Activated T-cell treated with anti-CD3 and anti-CD28 coated beads, Interleukin-2, amount 50 U/mL, for 72 hours (primary cell): ENCODE measurements around the gene LTBP3. TPM values are rescaled to one million over a fixed set of nuclear protein-coding genes. Genes with fewer than 3 reads are reported as not detected.

Experiments used
- ATAC-seq, 2 donors: fragments of 150-1000 bp; cut with Tn5 transposase; replicated peaks in 1 of 2; 2 replicates each; pipeline ENCODE4 v1.10.0; 2021; ENCODE audit warnings: moderate library complexity in 2 of 2, mild to moderate bottlenecking in 1 of 2
- DNase-seq, 2 donors: peaks; one replicate each; pipeline ENCODE4 v3.0.0; 2021 to 2022; ENCODE audit warnings: mixed read lengths in 1 of 2
- H3K27ac Mint-ChIP-seq: one replicate; pipeline ENCODE4 v1.8.0; 2022; ENCODE audit warnings: mild to moderate bottlenecking, moderate library complexity, mixed read lengths
- H3K27me3 Mint-ChIP-seq: one replicate; pipeline ENCODE4 v1.8.0; 2022; ENCODE audit warnings: low read depth, mixed read lengths
- H3K36me3 Mint-ChIP-seq, 2 donors: one replicate each; pipeline ENCODE4 v1.8.0; 2022; ENCODE audit warnings: mixed read lengths in 2 of 2, mild to moderate bottlenecking in 1 of 2; ENCODE audit not compliant: insufficient read depth in 2 of 2
- H3K4me1 Mint-ChIP-seq: one replicate; pipeline ENCODE4 v1.8.0; 2022; ENCODE audit warnings: low read depth, mixed read lengths
- H3K4me3 Mint-ChIP-seq, 2 donors: one replicate each; pipeline ENCODE4 v1.8.0; 2022; ENCODE audit warnings: mild to moderate bottlenecking in 2 of 2, mixed read lengths in 2 of 2, moderate library complexity in 2 of 2
- H3K9me3 Mint-ChIP-seq, 2 donors: one replicate each; pipeline ENCODE4 v1.8.0; 2022; ENCODE audit warnings: mixed read lengths in 2 of 2
- total RNA-seq, 2 donors: library from RNA; stranded (reverse); gene quantifications; one replicate each; pipeline ENCODE4 v1.2.3, GENCODE V29; 2022

LTBP3 gene
- total RNA-seq, 2 donors from 2014 or later, result 106 TPM

DNA sequence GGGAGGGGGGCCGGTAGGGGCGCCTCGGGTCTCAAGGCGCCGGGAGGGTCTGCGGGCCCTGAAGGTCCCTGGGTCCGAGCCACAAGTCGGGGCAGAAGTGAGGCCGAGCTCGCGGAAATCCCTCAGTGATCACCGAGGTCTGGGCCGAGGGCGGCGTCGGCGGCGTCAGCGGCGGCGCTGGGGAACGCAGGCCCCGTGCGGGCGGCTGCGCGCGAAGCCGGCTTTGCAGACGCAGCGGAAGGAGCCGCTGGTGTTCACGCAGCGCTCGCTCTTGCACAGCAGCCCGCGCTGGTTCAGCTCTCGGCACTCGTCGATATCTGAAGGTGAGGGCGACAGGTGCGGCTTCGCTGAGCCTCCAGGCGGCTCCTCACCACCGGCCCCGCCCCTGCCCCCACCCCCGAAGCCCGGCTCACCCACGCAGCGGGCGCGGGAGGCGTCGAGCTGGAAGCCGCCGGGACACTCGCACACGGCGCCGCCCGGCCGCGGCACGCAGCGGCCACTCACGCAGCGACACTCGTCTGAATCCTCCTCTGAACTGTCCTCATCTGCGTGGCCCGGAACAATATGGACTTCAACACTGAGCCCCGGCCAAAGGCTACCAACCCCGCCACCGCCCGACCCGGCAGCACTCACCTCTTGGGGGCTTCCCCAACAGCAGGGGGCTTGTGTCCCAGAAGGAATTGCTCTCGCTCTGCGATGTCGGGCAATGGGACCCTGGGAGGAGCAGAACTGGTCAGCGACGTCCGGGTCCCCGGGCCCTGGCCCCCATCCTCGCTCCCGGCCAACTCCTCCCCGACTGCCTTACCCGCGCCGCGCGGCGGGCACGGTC lies 19.0 kb downstream of the LTBP3 start:
- peaks cover 2 to 11% of the 10 kb centered on the region in 2 donors for H3K36me3 Mint-ChIP-seq
- no peak overlapping the region for H3K27ac Mint-ChIP-seq
- no peaks in the 10 kb centered on the region for H3K9me3 Mint-ChIP-seq
- H3K4me1 Mint-ChIP-seq, result peaks cover 25% of the 10 kb centered on the region
- DNase-seq (no peak), ATAC-seq (no peak)
- no peaks in the 10 kb centered on the region for H3K27me3 Mint-ChIP-seq
- peak overlapping the region in 1 of 2 donors; percentile 29 for H3K4me3 Mint-ChIP-seq

DNA sequence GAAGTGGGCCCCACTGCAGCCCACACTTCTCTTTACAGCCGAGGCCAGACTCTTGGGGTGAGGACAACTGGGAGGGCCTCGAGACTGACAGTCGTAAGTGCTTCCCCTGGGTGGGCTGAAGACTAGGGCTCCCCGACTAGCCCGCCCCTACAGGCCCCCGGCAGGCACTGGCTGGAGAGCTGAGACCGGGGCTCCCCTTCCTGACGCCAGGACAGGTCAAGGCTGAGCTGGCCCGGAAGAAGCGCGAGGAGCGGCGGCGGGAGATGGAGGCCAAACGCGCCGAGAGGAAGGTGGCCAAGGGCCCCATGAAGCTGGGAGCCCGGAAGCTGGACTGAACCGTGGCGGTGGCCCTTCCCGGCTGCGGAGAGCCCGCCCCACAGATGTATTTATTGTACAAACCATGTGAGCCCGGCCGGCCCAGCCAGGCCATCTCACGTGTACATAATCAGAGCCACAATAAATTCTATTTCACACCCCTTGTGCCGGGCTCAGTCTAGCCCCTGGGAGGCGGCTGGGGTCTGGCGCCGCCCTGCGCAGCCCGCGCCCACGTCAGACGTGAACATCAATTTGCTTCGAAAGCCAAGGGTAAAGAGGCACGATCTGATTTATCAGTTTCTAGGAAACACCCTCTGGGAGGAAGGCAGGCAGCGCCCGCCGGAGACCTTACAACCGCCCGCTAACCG lies 19.8 kb downstream of the LTBP3 start:
- DNase-seq (no peak), ATAC-seq (no peak)
- Mint-ChIP-seq H3K4me1 (peaks cover 25% of the 10 kb centered on the region), H3K27ac (no peak overlapping the region), H3K27me3 (no peaks in the 10 kb centered on the region), H3K36me3 (peaks cover 2 to 9% of the 10 kb centered on the region in 2 donors), H3K4me3 (peak overlapping the region; percentile 21 to 40), H3K9me3 (no peaks in the 10 kb centered on the region)

DNA sequence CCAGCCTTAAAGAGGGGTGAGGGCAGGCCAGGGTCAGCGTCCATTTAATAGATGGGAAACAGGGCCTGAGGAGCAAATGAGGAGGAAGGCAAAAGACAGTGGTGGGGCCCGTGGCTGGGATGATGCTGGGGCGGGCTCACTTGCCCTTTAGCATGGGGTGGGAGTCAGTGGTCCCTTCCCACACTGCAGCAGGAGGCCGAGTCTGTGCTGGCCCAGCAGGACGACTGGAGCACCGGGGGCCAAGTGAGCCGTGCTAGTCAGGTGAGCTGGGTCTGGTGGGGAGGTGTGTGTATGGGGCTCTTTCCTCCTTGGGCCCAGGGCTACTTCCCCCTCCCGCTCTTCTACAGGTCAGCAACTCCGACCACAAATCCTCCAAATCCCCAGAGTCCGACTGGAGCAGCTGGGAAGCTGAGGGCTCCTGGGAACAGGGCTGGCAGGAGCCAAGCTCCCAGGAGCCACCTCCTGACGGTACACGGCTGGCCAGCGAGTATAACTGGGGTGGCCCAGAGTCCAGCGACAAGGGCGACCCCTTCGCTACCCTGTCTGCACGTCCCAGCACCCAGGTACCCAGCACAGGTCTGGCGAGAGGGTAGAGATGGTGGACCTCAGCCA lies 20.4 kb downstream of the LTBP3 start:
- peak overlapping the region in 1 of 2 donors; percentile 22 for H3K4me3 Mint-ChIP-seq
- no peak for DNase-seq
- no peak overlapping the region for H3K27ac Mint-ChIP-seq
- H3K27me3 Mint-ChIP-seq, result no peaks in the 10 kb centered on the region
- ATAC-seq, result no peak
- H3K9me3 Mint-ChIP-seq, result no peaks in the 10 kb centered on the region
- peaks cover 1 to 8% of the 10 kb centered on the region in 2 donors for H3K36me3 Mint-ChIP-seq
- H3K4me1 Mint-ChIP-seq, result peaks cover 22% of the 10 kb centered on the region

DNA sequence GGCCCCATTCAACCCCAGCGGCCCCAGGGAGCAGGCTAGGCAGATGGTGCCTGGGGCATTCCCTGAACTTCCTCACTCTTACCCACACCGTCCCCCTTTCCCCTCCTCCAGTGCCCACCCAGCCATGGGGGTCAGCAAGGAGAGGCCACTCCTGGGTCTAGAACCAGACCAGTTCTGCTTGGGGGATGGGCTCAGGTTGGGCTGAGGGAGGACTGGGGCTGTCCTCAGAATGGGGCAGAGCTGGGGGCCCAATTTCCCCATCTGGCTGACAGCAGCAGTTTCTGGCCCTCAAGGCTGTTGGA lies 20.9 kb downstream of the LTBP3 start:
- DNase-seq, result no peak
- Mint-ChIP-seq H3K4me1 (peaks cover 17% of the 10 kb centered on the region), H3K27me3 (no peaks in the 10 kb centered on the region), H3K9me3 (no peaks in the 10 kb centered on the region), H3K27ac (no peak overlapping the region), H3K4me3 (no peak overlapping the region), H3K36me3 (peaks cover 0 to 5% of the 10 kb centered on the region in 2 donors)
- ATAC-seq, result no peak

DNA sequence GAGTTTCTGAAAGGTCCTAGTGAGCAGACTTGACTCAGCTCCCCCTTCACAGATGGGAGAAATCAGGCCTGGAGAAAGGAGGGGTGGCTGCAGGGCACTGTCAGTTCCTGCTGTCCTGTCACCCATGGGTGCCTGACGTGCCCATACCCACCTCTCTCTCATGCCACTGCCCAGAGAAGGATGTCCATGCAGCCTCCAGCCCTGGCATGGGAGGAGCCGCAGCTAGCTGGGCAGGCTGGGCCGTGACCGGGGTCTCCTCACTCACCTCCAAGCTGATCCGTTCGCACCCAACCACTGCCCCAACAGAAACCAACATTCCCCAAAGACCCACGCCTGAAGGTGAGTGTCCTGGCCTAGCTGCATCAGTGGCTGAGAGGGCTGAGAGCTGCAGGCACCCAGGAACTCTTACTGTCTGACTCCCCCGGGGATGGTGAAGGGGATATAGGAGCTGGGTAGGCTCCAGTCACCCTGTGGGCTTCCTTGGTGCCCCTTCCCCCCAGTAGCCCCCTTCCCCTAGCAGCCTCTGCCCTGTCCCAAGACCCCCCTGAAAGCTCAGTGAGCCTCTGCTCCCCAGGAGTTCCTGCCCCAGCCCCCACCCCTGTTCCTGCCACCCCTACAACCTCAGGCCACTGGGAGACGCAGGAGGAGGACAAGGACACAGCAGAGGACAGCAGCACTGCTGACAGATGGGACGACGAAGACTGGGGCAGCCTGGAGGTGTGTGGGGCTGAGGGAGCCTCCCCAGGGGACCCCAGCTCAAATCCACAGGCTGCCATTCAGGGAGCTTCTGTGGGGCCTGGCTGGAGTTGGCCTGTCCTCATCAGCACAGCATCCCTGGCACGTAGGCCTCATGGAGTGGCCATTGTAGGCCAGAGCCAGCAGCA lies 21.5 kb downstream of the LTBP3 start:
- Mint-ChIP-seq H3K27me3 (no peaks in the 10 kb centered on the region), H3K9me3 (no peaks in the 10 kb centered on the region), H3K27ac (no peak overlapping the region), H3K4me3 (no peak overlapping the region), H3K36me3 (peaks cover 0 to 4% of the 10 kb centered on the region in 2 donors), H3K4me1 (peaks cover 11% of the 10 kb centered on the region)
- DNase-seq (no peak), ATAC-seq (no peak)

DNA sequence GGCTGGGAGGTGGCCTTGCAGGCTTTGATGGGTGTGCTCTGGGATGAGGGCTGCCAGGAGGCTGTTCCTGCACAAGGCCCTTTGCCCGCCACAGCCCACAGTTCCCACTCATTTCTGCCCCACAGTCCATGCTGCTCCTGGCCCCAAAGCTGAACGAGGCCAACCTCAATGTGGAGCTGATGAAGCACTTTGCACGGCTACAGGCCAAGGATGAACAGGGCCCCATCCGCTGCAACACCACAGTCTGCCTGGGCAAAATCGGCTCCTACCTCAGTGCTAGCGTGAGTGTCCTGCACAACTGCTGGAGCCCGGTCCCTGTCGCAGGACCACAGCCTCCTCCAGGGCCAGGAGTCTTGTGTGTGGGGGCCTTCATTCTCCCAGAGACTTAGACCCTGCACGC lies 23.1 kb downstream of the LTBP3 start:
- no peak for DNase-seq
- peaks cover 0 to 6% of the 10 kb centered on the region in 2 donors for H3K36me3 Mint-ChIP-seq
- H3K27ac Mint-ChIP-seq, result no peak overlapping the region
- peaks cover 6% of the 10 kb centered on the region for H3K4me1 Mint-ChIP-seq
- no peak for ATAC-seq
- H3K4me3 Mint-ChIP-seq, result no peak overlapping the region
- no peaks in the 10 kb centered on the region for H3K9me3 Mint-ChIP-seq
- no peaks in the 10 kb centered on the region for H3K27me3 Mint-ChIP-seq

DNA sequence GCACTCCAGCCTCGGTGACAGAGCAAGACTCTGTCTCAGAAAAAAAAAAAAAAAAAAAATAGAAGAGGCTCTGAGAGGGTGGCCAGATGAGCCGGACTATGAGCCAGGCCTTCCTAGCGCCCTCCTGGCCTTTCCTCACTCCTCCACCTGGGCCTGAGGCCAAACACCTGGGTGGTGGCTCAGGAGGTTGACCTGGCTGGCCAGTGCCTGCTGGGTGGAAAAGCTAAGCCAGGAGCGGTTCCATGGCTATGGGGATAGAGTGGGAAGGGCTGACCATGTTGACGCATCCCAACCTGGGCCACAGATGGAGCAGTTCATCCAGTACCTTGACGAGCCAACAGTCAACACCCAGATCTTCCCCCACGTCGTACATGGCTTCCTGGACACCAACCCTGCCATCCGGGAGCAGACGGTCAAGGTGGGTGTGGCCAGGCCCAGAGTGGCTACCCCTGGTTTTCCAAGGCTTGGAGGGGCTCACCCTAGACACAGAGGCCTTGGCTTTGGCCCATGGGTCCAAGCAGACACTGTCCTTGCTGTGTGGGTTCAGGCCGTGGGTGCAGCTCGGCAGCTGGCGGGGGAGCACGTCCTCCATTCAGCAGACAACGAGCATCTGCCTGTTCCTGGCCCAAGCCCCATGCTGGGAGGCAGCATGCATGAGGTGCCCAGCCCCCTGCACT lies 25.6 kb downstream of the LTBP3 start:
- no peak for ATAC-seq
- DNase-seq, result no peak
- Mint-ChIP-seq H3K27me3 (no peaks in the 10 kb centered on the region), H3K9me3 (no peaks in the 10 kb centered on the region), H3K36me3 (peaks cover 0 to 13% of the 10 kb centered on the region in 2 donors), H3K27ac (no peak overlapping the region), H3K4me1 (peaks cover 21% of the 10 kb centered on the region), H3K4me3 (no peak overlapping the region)

DNA sequence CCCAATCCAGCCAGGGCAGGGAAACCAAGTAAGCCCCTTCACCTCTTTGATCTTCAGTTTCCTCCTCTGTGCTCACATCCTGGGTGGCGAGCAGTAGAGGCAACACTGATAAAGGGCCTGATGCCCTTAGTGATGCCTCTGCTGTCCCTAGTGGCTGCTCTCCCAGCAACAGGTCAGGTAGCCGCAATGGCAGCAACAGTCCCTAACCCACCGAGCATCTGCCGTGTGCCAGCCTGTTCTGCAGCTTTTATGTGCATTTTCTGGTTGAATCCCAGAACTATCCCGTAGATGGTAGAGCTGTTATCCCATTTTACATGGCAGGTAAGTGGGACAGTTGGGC lies 28.0 kb downstream of the LTBP3 start:
- no peaks in the 10 kb centered on the region for H3K27me3 Mint-ChIP-seq
- H3K9me3 Mint-ChIP-seq, result no peaks in the 10 kb centered on the region
- peak; percentile 45 to 49 for ATAC-seq
- no peak overlapping the region for H3K4me3 Mint-ChIP-seq
- peaks cover 2 to 14% of the 10 kb centered on the region in 2 donors for H3K36me3 Mint-ChIP-seq
- H3K4me1 Mint-ChIP-seq, result peaks cover 32% of the 10 kb centered on the region
- DNase-seq, result no peak
- H3K27ac Mint-ChIP-seq, result peak overlapping the region; percentile 65

DNA sequence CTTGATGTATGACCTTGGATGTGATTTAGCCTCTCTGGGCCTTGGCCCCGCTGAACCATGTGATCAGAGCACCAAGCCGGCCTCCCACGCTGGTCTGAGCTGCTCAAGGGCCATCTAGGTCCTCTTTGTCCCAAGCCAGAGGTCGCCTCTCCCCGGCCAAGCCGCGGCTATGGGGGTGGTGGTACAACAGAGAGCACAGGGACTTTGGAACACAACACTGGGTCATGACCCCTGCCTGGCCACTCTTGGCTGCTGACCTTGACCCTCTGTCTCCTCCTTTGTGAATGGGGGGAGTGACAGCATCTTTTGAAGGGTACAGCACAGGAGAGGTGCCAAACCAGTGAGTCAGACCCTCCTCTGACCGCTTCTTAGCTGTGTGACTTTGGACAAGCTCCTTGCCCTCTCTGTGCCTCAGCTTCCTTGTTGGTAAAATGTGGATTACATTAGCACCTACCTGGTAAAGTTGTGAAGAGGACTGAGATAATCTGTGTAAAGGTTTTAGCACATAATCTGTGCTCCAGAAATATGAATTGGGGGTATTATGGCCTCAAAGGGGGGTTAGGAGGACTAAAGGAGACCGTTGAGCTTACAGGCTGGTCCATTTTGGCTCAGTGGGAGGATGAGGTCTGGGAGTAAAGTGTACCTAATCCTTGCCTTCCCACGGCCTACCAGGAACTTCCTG lies 28.5 kb downstream of the LTBP3 start:
- peak overlapping the region; percentile 65 for H3K27ac Mint-ChIP-seq
- H3K27me3 Mint-ChIP-seq, result no peaks in the 10 kb centered on the region
- H3K36me3 Mint-ChIP-seq, result peaks cover 2 to 14% of the 10 kb centered on the region in 2 donors
- H3K4me3 Mint-ChIP-seq, result no peak overlapping the region
- ATAC-seq (no peak), DNase-seq (no peak)
- H3K4me1 Mint-ChIP-seq, result peaks cover 34% of the 10 kb centered on the region
- no peaks in the 10 kb centered on the region for H3K9me3 Mint-ChIP-seq

DNA sequence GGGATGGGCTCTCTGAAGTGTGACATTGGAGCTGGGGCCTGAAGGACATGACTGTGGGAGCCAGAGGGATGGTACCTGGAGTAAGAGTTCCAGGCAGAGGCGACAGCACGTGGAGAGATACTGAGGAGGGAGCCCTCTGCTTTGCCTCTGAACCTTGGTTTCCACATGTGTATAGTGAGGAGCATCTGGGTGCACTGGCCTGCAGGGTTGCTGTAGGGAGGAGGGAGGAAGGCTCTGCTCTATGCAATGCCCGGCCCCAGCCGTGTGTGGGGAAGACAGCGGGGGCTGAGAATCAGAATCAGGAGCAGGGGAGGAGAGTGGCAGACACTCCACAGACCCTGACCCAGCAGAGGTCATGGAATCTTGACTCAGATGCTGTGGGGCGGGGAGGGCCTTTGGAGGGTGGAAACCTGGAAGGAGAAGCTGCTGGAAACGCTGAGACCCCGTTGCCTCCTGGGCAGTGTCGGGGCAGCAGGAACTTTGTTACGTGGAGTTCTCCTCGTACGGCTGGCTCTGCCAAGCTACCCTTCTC lies 29.3 kb downstream of the LTBP3 start:
- Mint-ChIP-seq H3K4me1 (peaks cover 41% of the 10 kb centered on the region), H3K27ac (no peak overlapping the region), H3K4me3 (no peak overlapping the region), H3K27me3 (no peaks in the 10 kb centered on the region), H3K9me3 (no peaks in the 10 kb centered on the region), H3K36me3 (peaks cover 2 to 14% of the 10 kb centered on the region in 2 donors)
- no peak for ATAC-seq
- no peak for DNase-seq

DNA sequence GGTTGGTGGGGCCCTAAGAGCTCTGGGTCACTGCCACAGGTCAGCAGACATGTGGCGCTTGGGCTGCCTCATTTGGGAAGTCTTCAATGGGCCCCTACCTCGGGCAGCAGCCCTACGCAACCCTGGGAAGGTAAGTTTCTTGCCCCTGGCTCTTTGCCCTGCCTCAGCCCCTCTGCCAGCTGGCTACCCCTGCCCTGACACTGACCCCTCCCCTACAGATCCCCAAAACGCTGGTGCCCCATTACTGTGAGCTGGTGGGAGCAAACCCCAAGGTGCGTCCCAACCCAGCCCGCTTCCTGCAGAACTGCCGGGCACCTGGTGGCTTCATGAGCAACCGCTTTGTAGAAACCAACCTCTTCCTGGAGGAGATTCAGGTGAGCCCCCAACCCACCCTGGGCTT lies 31.4 kb downstream of the LTBP3 start:
- no peaks in the 10 kb centered on the region for H3K9me3 Mint-ChIP-seq
- peak overlapping the region; percentile 90 to 92 for H3K4me3 Mint-ChIP-seq
- DNase-seq (no peak), ATAC-seq (no peak)
- H3K4me1 Mint-ChIP-seq, result peaks cover 62% of the 10 kb centered on the region
- no peaks in the 10 kb centered on the region for H3K27me3 Mint-ChIP-seq
- peak overlapping the region; percentile 33 for H3K27ac Mint-ChIP-seq
- H3K36me3 Mint-ChIP-seq, result peaks cover 2 to 12% of the 10 kb centered on the region in 2 donors
